ENCODE measurements around the gene POLRMT. TPM values are rescaled to one million over a fixed set of nuclear protein-coding genes. Genes with fewer than 3 reads are reported as not detected.

Gene POLRMT
- total RNA-seq, 1 experiment from 2014 or later = 139 TPM

DNA sequence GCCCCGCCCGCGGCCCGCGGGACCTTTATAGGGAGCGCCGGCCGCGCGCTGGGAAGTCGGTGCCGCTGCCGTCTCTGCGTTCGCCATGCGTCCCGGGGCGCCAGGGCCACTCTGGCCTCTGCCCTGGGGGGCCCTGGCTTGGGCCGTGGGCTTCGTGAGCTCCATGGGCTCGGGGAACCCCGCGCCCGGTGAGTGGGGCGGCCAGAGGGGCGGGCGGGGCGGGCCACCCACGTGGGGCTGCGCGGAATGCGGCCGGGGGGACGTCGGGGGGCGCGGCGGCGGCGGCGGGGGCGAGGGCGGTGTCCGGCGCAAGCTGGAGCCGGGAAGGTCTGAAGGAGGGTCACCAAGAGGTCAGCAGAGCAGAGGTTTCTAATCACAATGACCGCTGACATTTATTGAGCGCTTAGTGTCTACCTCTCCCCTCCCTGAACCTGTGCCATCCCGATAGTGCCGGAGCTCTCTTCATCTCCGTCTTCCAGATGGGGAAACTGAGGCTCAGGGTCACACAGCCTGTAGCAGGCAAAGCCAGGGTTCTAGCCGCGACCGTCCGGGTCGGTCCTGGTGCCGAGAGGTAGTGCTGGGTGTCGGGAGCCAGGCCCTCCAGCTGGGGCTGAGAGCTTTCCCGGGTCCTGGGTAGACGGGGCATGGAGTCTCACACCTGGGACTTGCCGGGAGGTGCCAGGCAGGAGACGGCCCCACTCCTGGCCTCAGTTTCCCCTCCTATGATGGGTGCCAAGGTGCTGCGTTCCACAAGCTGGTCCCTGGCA is 43.2 kb upstream of the POLRMT start, which contains the start of gene FSTL3 (continued):
- TF ChIP-seq, protein P1, sequence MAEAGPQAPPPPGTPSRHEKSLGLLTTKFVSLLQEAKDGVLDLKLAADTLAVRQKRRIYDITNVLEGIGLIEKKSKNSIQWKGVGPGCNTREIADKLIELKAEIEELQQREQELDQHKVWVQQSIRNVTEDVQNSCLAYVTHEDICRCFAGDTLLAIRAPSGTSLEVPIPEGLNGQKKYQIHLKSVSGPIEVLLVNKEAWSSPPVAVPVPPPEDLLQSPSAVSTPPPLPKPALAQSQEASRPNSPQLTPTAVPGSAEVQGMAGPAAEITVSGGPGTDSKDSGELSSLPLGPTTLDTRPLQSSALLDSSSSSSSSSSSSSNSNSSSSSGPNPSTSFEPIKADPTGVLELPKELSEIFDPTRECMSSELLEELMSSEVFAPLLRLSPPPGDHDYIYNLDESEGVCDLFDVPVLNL (CRISPR knock-in tag; IDR thresholded peaks at IDR 0.05; ENCODE audit: borderline replicate concordance, low read depth) = no peak
- TF ChIP-seq CREB1 (CRISPR knock-in tag; IDR thresholded peaks at IDR 0.05) (no peak), SMAD3 (CRISPR knock-in tag; IDR thresholded peaks at IDR 0.05; ENCODE audit: borderline replicate concordance) (no peak), NFATC4 (CRISPR knock-in tag; IDR thresholded peaks at IDR 0.05) (no peak), RELA (CRISPR knock-in tag; IDR thresholded peaks at IDR 0.05; ENCODE audit: borderline replicate concordance) (no peak)
- TF ChIP-seq, protein P2, sequence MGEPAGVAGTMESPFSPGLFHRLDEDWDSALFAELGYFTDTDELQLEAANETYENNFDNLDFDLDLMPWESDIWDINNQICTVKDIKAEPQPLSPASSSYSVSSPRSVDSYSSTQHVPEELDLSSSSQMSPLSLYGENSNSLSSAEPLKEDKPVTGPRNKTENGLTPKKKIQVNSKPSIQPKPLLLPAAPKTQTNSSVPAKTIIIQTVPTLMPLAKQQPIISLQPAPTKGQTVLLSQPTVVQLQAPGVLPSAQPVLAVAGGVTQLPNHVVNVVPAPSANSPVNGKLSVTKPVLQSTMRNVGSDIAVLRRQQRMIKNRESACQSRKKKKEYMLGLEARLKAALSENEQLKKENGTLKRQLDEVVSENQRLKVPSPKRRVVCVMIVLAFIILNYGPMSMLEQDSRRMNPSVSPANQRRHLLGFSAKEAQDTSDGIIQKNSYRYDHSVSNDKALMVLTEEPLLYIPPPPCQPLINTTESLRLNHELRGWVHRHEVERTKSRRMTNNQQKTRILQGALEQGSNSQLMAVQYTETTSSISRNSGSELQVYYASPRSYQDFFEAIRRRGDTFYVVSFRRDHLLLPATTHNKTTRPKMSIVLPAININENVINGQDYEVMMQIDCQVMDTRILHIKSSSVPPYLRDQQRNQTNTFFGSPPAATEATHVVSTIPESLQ (CRISPR knock-in tag; IDR thresholded peaks at IDR 0.05) = no peak
- TF ChIP-seq, protein P3, sequence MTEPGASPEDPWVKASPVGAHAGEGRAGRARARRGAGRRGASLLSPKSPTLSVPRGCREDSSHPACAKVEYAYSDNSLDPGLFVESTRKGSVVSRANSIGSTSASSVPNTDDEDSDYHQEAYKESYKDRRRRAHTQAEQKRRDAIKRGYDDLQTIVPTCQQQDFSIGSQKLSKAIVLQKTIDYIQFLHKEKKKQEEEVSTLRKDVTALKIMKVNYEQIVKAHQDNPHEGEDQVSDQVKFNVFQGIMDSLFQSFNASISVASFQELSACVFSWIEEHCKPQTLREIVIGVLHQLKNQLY (CRISPR knock-in tag; IDR thresholded peaks at IDR 0.05) = no peak

DNA sequence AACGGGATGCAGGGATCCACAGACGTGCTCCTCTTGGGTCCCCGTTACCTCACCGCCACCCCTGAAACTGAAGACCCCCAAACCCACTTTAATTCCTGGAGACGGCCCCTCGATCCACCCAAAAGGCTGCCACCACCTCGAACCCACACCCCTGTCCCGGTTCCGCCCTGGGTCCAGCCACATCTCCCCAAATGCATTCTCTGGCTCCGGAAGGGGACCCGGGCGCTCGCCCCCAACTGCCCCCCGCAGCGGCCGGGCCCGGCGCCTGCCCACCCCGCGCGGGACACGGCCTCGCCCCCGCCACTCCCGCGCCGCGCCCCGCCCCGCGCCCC is 42.6 kb upstream of the POLRMT start:
- no peaks in the 10 kb centered on the region for H3K9me3 Mint-ChIP-seq
- ATAC-seq (no peak), DNase-seq (ENCODE audit: low spot score) (no peak)
- H3K4me1 Mint-ChIP-seq = no peaks in the 10 kb centered on the region
- ChIA-PET POLR2A (no interaction called here), CTCF (interaction anchor here (1.0 to 2.1 kb wide), 4 partner anchors 24 to 66 kb away, joined by 3 to 8 read pairs (median 4); no protein-coding TSS in a partner anchor)
- H3K4me3 Mint-ChIP-seq = peak overlapping the region; percentile 45; the same call in 1 of the 2 replicates
- H3K27ac Mint-ChIP-seq = no peak overlapping the region
- H3K36me3 Mint-ChIP-seq = no peaks in the 10 kb centered on the region
- peaks cover 27% of the 10 kb centered on the region for H3K27me3 Mint-ChIP-seq (ENCODE audit: low read depth)
- TF ChIP-seq MYBL2 (CRISPR knock-in tag; IDR thresholded peaks at IDR 0.05) (no peak), NR1H2 (CRISPR knock-in tag; IDR thresholded peaks at IDR 0.05) (no peak), ATF1 (CRISPR knock-in tag; IDR thresholded peaks at IDR 0.05) (no peak), CBFB (CRISPR knock-in tag; IDR thresholded peaks at IDR 0.05; ENCODE audit: low read depth) (no peak), ZNF121 (CRISPR knock-in tag; IDR thresholded peaks at IDR 0.05) (no peak), SP1 (CRISPR knock-in tag; conservative IDR thresholded peaks at IDR 0.05) (no peak)
- TF ChIP-seq, protein P4, sequence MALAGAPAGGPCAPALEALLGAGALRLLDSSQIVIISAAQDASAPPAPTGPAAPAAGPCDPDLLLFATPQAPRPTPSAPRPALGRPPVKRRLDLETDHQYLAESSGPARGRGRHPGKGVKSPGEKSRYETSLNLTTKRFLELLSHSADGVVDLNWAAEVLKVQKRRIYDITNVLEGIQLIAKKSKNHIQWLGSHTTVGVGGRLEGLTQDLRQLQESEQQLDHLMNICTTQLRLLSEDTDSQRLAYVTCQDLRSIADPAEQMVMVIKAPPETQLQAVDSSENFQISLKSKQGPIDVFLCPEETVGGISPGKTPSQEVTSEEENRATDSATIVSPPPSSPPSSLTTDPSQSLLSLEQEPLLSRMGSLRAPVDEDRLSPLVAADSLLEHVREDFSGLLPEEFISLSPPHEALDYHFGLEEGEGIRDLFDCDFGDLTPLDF (CRISPR knock-in tag; IDR thresholded peaks at IDR 0.05) = no peak
- TF ChIP-seq, protein P3 (CRISPR knock-in tag; IDR thresholded peaks at IDR 0.05) = no peak
- TF ChIP-seq, protein P5, sequence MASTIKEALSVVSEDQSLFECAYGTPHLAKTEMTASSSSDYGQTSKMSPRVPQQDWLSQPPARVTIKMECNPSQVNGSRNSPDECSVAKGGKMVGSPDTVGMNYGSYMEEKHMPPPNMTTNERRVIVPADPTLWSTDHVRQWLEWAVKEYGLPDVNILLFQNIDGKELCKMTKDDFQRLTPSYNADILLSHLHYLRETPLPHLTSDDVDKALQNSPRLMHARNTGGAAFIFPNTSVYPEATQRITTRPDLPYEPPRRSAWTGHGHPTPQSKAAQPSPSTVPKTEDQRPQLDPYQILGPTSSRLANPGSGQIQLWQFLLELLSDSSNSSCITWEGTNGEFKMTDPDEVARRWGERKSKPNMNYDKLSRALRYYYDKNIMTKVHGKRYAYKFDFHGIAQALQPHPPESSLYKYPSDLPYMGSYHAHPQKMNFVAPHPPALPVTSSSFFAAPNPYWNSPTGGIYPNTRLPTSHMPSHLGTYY (CRISPR knock-in tag; IDR thresholded peaks at IDR 0.05) = no peak
- TF ChIP-seq, protein P6, sequence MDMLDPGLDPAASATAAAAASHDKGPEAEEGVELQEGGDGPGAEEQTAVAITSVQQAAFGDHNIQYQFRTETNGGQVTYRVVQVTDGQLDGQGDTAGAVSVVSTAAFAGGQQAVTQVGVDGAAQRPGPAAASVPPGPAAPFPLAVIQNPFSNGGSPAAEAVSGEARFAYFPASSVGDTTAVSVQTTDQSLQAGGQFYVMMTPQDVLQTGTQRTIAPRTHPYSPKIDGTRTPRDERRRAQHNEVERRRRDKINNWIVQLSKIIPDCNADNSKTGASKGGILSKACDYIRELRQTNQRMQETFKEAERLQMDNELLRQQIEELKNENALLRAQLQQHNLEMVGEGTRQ (CRISPR knock-in tag; IDR thresholded peaks at IDR 0.05) = no peak
